ENCODE results near the gene CASP8. TPM values are rescaled to one million over a fixed set of nuclear protein-coding genes. Genes with fewer than 3 reads are reported as not detected.

Gene CASP8
- total and polyA plus RNA-seq, 4 donors, result 4.5 to 15.1 (median 8.7) TPM

GRCh38 chr2:201256082-201256481 lies 4.3 kb upstream of the CASP8 start:
- Histone ChIP-seq H3K27ac (ENCODE audit: low read depth in 1 of 2, low read length in 2 of 2) (no peak overlapping the region), H3K4me3 (ENCODE audit: low read depth in 1 of 3, low read length in 3 of 3) (no peak overlapping the region), H3K27me3 (ENCODE audit: control insufficient read depth in 4 of 4, insufficient read depth in 4 of 4, low read length in 3 of 4) (no peaks in the 10 kb centered on the region), H3K9me3 (ENCODE audit: control insufficient read depth in 4 of 4, low read length in 3 of 4) (no peaks in the 10 kb centered on the region), H3K9ac (ENCODE audit: low read depth in 1 of 2, low read length in 2 of 2) (no peak overlapping the region), H3K4me1 (ENCODE audit: control insufficient read depth in 4 of 4, insufficient read depth in 4 of 4, low read length in 3 of 4) (peaks cover 0 to 4% (median 1%) of the 10 kb centered on the region in 4 donors), H3K36me3 (ENCODE audit: control insufficient read depth in 4 of 4, insufficient read depth in 3 of 4, low read depth in 1 of 4, low read length in 3 of 4) (no peaks in the 10 kb centered on the region)
- DNase-seq (ENCODE audit: low spot score), result no peak
- TF ChIP-seq GABPA (IDR thresholded peaks at IDR 0.05 in 1 of 2, conservative IDR thresholded peaks at IDR 0.05 in 1 of 2) (no peak), RAD21 (IDR thresholded peaks at IDR 0.05) (no peak), TAF1 (conservative IDR thresholded peaks at IDR 0.05) (no peak)
- TF ChIP-seq, protein P1, sequence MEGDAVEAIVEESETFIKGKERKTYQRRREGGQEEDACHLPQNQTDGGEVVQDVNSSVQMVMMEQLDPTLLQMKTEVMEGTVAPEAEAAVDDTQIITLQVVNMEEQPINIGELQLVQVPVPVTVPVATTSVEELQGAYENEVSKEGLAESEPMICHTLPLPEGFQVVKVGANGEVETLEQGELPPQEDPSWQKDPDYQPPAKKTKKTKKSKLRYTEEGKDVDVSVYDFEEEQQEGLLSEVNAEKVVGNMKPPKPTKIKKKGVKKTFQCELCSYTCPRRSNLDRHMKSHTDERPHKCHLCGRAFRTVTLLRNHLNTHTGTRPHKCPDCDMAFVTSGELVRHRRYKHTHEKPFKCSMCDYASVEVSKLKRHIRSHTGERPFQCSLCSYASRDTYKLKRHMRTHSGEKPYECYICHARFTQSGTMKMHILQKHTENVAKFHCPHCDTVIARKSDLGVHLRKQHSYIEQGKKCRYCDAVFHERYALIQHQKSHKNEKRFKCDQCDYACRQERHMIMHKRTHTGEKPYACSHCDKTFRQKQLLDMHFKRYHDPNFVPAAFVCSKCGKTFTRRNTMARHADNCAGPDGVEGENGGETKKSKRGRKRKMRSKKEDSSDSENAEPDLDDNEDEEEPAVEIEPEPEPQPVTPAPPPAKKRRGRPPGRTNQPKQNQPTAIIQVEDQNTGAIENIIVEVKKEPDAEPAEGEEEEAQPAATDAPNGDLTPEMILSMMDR (IDR thresholded peaks at IDR 0.05; ENCODE audit: low read depth, low read length, missing input control), result no peak
- 98% methylated on average over 3 of the region's 3 CpGs for WGBS

- Histone ChIP-seq H3K4me1 (ENCODE audit: control insufficient read depth in 4 of 4, insufficient read depth in 4 of 4, low read length in 3 of 4) (peaks cover 0 to 4% (median 1%) of the 10 kb centered on the region in 4 donors), H3K9ac (ENCODE audit: low read depth in 1 of 2, low read length in 2 of 2) (no peak overlapping the region), H3K27me3 (ENCODE audit: control insufficient read depth in 4 of 4, insufficient read depth in 4 of 4, low read length in 3 of 4) (no peaks in the 10 kb centered on the region), H3K36me3 (ENCODE audit: control insufficient read depth in 4 of 4, insufficient read depth in 3 of 4, low read depth in 1 of 4, low read length in 3 of 4) (no peaks in the 10 kb centered on the region), H3K9me3 (ENCODE audit: control insufficient read depth in 4 of 4, low read length in 3 of 4) (no peaks in the 10 kb centered on the region), H3K27ac (ENCODE audit: low read depth in 1 of 2, low read length in 2 of 2) (peak overlapping the region; percentile 67 to 75), H3K4me3 (ENCODE audit: low read depth in 1 of 3, low read length in 3 of 3) (peak overlapping the region in 1 of 3 donors; percentile 35)
- no peak for DNase-seq (ENCODE audit: low spot score)
- TF ChIP-seq TAF1 (conservative IDR thresholded peaks at IDR 0.05), result no peak
- no peak for TF ChIP-seq REST (IDR thresholded peaks at IDR 0.05)
- no peak for TF ChIP-seq FOXA1 (IDR thresholded peaks at IDR 0.05)
- TF ChIP-seq, protein P1 (IDR thresholded peaks at IDR 0.05; ENCODE audit: low read depth, low read length, missing input control), result no peak
- no peak for TF ChIP-seq NR2F2 (IDR thresholded peaks at IDR 0.05)
- TF ChIP-seq SP1 (IDR thresholded peaks at IDR 0.05), result no peak
- TF ChIP-seq HNF4G (IDR thresholded peaks at IDR 0.05), result no peak
- no peak for TF ChIP-seq FOXA2 (IDR thresholded peaks at IDR 0.05)
- WGBS, result 59% methylated on average over 12 of the region's 12 CpGs
Observed at GRCh38 chr2:201257381-201257955, 2.9 kb upstream of the CASP8 start.
